Measurements from ENCODE around the gene PON2. TPM values are rescaled to one million over a fixed set of nuclear protein-coding genes. Genes with fewer than 3 reads are reported as not detected.
A peak's percentile ranks its signal among the peaks of the same experiment; 100 is the strongest.

Gene PON2
- total RNA-seq, 2 donors from 2014 or later: 66.3 to 66.8 TPM

DNA sequence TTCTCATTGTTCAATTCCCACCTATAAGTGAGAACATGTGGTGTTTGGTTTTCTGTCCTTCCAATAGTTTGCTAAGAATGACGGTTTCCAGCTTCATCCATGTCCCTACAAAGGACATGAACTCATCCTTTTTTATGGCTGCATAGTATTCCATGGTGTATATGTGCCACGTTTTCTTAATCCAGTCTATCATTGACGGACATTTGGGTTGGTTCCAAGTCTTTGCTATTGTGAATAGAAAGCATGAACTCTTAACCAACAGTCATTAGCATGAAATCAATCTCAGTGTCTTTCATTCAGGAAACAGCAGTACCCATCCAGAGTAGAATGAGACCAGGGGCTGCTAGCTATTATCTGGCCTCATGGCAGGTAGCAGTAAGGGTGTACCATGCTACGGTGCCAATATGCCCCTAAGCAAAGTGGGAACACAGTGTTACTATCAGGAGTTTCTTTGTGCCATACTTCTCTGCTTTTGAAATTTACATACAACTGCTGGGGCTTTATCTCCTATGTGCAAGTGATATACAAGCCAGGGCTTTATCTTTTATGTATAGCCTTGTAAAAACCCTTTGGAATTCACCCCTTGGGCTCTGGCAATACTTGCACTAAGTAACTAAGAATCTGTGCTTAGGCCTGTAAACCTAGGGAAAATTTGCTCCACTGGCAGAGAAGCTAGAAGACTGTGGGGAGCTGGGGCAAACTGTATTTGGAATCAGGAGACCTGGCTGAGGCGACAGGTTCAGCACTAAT is 5.4 kb downstream of the PON2 start:
- no peak for DNase-seq
- TF ChIP-seq, protein P1, sequence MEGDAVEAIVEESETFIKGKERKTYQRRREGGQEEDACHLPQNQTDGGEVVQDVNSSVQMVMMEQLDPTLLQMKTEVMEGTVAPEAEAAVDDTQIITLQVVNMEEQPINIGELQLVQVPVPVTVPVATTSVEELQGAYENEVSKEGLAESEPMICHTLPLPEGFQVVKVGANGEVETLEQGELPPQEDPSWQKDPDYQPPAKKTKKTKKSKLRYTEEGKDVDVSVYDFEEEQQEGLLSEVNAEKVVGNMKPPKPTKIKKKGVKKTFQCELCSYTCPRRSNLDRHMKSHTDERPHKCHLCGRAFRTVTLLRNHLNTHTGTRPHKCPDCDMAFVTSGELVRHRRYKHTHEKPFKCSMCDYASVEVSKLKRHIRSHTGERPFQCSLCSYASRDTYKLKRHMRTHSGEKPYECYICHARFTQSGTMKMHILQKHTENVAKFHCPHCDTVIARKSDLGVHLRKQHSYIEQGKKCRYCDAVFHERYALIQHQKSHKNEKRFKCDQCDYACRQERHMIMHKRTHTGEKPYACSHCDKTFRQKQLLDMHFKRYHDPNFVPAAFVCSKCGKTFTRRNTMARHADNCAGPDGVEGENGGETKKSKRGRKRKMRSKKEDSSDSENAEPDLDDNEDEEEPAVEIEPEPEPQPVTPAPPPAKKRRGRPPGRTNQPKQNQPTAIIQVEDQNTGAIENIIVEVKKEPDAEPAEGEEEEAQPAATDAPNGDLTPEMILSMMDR (conservative IDR thresholded peaks at IDR 0.05): no peak
- Histone ChIP-seq H3K9me3 (ENCODE audit: control insufficient read depth, low read length) (no peaks in the 10 kb centered on the region), H3K27me3 (ENCODE audit: control insufficient read depth, insufficient read depth, low read length, poor library complexity, severe bottlenecking) (no peaks in the 10 kb centered on the region), H3K4me1 (ENCODE audit: control insufficient read depth, insufficient read depth, low read length) (peaks cover 19% of the 10 kb centered on the region), H3K27ac (ENCODE audit: low read depth, low read length) (no peak overlapping the region), H3K36me3 (ENCODE audit: control insufficient read depth, insufficient read depth, low read length) (peaks cover 5% of the 10 kb centered on the region), H3K9ac (ENCODE audit: extremely low read depth, low read length, poor library complexity, severe bottlenecking) (no peak overlapping the region), H3K4me3 (ENCODE audit: low read length) (no peak overlapping the region)
- no peak overlapping the region for H3K4me3 Mint-ChIP-seq
- no peaks in the 10 kb centered on the region for H3K27me3 Mint-ChIP-seq (ENCODE audit: insufficient read depth)
- H3K9me3 Mint-ChIP-seq: no peaks in the 10 kb centered on the region
- WGBS, 2 experiments (ENCODE audit: insufficient coverage in 1 of 2, insufficient read length in 1 of 2): 92 to 95% methylated on average over 2 to 3 of the region's 5 CpGs
- H3K27ac Mint-ChIP-seq: no peak overlapping the region
- H3K36me3 Mint-ChIP-seq (ENCODE audit: low read depth): peaks cover 28% of the 10 kb centered on the region
- peaks cover 22% of the 10 kb centered on the region for H3K4me1 Mint-ChIP-seq

DNA sequence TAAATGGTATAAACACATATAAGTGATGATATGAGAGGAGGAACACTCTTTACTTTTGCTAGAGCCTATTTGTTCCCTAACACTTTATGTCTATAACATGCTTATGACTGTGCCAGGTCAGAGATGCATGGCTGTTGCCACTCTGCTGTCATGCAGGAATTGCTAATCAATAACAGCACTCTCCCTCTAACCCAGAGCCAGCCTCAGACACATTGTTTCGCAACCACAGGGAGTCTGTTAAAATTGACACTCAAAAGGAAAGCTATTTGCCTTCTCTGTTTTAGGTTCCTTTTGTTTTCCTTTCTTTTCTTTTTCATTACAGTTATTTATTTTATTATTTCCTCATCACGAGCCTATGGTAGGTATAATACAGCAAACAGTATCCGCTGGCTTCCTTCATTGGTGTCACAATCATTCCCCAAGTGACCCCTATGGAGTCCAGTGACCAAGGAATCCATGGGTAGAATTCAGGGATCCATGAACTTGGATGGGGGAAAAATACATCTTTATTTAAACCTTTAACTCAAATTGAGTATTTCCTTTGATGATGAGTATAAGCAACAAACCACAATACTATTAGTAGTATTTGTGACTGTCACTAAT is 6.8 kb downstream of the PON2 start:
- no peak overlapping the region for H3K27ac Mint-ChIP-seq
- no peak overlapping the region for H3K4me3 Mint-ChIP-seq
- peak overlapping the region; percentile 79 for H3K27ac ChIP-seq (ENCODE audit: low read depth, low read length)
- TF ChIP-seq, protein P1 (conservative IDR thresholded peaks at IDR 0.05): no peak
- no peaks in the 10 kb centered on the region for H3K27me3 Mint-ChIP-seq (ENCODE audit: insufficient read depth)
- no peaks in the 10 kb centered on the region for H3K27me3 ChIP-seq (ENCODE audit: control insufficient read depth, insufficient read depth, low read length, poor library complexity, severe bottlenecking)
- no peak for DNase-seq
- peaks cover 22% of the 10 kb centered on the region for H3K4me1 Mint-ChIP-seq
- H3K36me3 Mint-ChIP-seq (ENCODE audit: low read depth): peaks cover 38% of the 10 kb centered on the region
- H3K36me3 ChIP-seq (ENCODE audit: control insufficient read depth, insufficient read depth, low read length): peaks cover 16% of the 10 kb centered on the region
- no peaks in the 10 kb centered on the region for H3K9me3 Mint-ChIP-seq
- H3K4me1 ChIP-seq (ENCODE audit: control insufficient read depth, insufficient read depth, low read length): peaks cover 19% of the 10 kb centered on the region
- WGBS, 2 experiments (ENCODE audit: insufficient coverage in 1 of 2, insufficient read length in 1 of 2): 68% methylated on average over 3 of the region's 3 CpGs; no CpG with 5 or more reads in 1 of the 2 experiments
- no peak overlapping the region for H3K4me3 ChIP-seq (ENCODE audit: low read length)
- H3K9me3 ChIP-seq (ENCODE audit: control insufficient read depth, low read length): no peaks in the 10 kb centered on the region
- H3K9ac ChIP-seq (ENCODE audit: extremely low read depth, low read length, poor library complexity, severe bottlenecking): no peak overlapping the region

DNA sequence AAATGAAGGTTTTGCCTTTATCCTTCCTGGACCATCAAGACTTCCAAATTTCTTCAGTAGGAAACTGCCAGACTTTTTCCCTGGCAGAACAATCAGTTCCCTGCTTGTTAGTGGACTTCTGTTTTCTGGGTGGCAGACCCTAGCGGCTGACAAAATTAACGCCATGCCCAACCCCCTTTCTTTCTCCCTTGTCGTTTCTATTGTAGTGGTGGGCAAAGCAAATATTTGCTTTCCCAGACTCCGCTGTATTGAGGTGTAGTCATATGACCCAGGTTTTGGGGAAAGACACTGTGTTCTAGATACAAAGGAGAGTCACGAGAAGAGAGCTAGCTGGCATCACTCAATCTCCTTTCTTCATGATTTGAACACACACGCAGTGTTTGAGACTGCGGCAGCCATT is 7.7 kb downstream of the PON2 start:
- H3K9me3 ChIP-seq (ENCODE audit: control insufficient read depth, low read length): no peaks in the 10 kb centered on the region
- no peaks in the 10 kb centered on the region for H3K27me3 ChIP-seq (ENCODE audit: control insufficient read depth, insufficient read depth, low read length, poor library complexity, severe bottlenecking)
- Mint-ChIP-seq H3K4me1 (peaks cover 22% of the 10 kb centered on the region), H3K4me3 (peak overlapping the region; percentile 3), H3K27ac (no peak overlapping the region), H3K27me3 (ENCODE audit: insufficient read depth) (no peaks in the 10 kb centered on the region), H3K36me3 (ENCODE audit: low read depth) (peaks cover 33% of the 10 kb centered on the region), H3K9me3 (no peaks in the 10 kb centered on the region)
- no peak overlapping the region for H3K4me3 ChIP-seq (ENCODE audit: low read length)
- H3K9ac ChIP-seq (ENCODE audit: extremely low read depth, low read length, poor library complexity, severe bottlenecking): no peak overlapping the region
- peaks cover 21% of the 10 kb centered on the region for H3K36me3 ChIP-seq (ENCODE audit: control insufficient read depth, insufficient read depth, low read length)
- DNase-seq: no peak
- WGBS, 2 experiments (ENCODE audit: insufficient coverage in 1 of 2, insufficient read length in 1 of 2): 46 to 61% methylated on average over 3 to 7 of the region's 7 CpGs
- H3K4me1 ChIP-seq (ENCODE audit: control insufficient read depth, insufficient read depth, low read length): peaks cover 19% of the 10 kb centered on the region
- TF ChIP-seq, protein P1 (conservative IDR thresholded peaks at IDR 0.05): peak; percentile 44
- peak overlapping the region; percentile 80 for H3K27ac ChIP-seq (ENCODE audit: low read depth, low read length)
